Measurements from ENCODE around the gene PHC3. TPM values are rescaled to one million over a fixed set of nuclear protein-coding genes. Genes with fewer than 3 reads are reported as not detected.

PHC3 gene
- total RNA-seq, 2 donors from 2014 or later: 22.9 to 27.5 TPM

GRCh38 chr3:170047133-170047404, 134.5 kb downstream of the PHC3 start:
- WGBS, 2 experiments (ENCODE audit: insufficient coverage in 1 of 2, insufficient read length in 1 of 2): 93 to 100% methylated on average over 1 to 3 of the region's 3 CpGs
- Histone ChIP-seq H3K4me1 (ENCODE audit: control insufficient read depth, insufficient read depth, low read length) (no peaks in the 10 kb centered on the region), H3K27me3 (ENCODE audit: control insufficient read depth, insufficient read depth, low read length, poor library complexity, severe bottlenecking) (no peaks in the 10 kb centered on the region), H3K9ac (ENCODE audit: extremely low read depth, low read length, poor library complexity, severe bottlenecking) (no peak overlapping the region), H3K4me3 (ENCODE audit: low read length) (no peak overlapping the region), H3K36me3 (ENCODE audit: control insufficient read depth, insufficient read depth, low read length) (no peaks in the 10 kb centered on the region), H3K9me3 (ENCODE audit: control insufficient read depth, low read length) (no peaks in the 10 kb centered on the region), H3K27ac (ENCODE audit: low read depth, low read length) (no peak overlapping the region)
- Mint-ChIP-seq H3K4me3 (no peak overlapping the region), H3K9me3 (no peaks in the 10 kb centered on the region), H3K27me3 (ENCODE audit: insufficient read depth) (no peaks in the 10 kb centered on the region), H3K27ac (no peak overlapping the region), H3K36me3 (ENCODE audit: low read depth) (peaks cover 1% of the 10 kb centered on the region), H3K4me1 (peaks cover 17% of the 10 kb centered on the region)
- TF ChIP-seq CTCF (conservative IDR thresholded peaks at IDR 0.05): no peak
- no peak for DNase-seq

GRCh38 chr3:170046269-170047132, 135.0 kb downstream of the PHC3 start:
- Histone ChIP-seq H3K9ac (ENCODE audit: extremely low read depth, low read length, poor library complexity, severe bottlenecking) (no peak overlapping the region), H3K4me3 (ENCODE audit: low read length) (no peak overlapping the region), H3K9me3 (ENCODE audit: control insufficient read depth, low read length) (no peaks in the 10 kb centered on the region), H3K36me3 (ENCODE audit: control insufficient read depth, insufficient read depth, low read length) (no peaks in the 10 kb centered on the region), H3K4me1 (ENCODE audit: control insufficient read depth, insufficient read depth, low read length) (no peaks in the 10 kb centered on the region), H3K27ac (ENCODE audit: low read depth, low read length) (no peak overlapping the region), H3K27me3 (ENCODE audit: control insufficient read depth, insufficient read depth, low read length, poor library complexity, severe bottlenecking) (no peaks in the 10 kb centered on the region)
- peaks cover 1% of the 10 kb centered on the region for H3K27me3 Mint-ChIP-seq (ENCODE audit: insufficient read depth)
- WGBS, 2 experiments (ENCODE audit: insufficient coverage in 1 of 2, insufficient read length in 1 of 2): 86 to 100% methylated on average over 1 to 5 of the region's 5 CpGs
- H3K4me3 Mint-ChIP-seq: no peak overlapping the region
- peaks cover 17% of the 10 kb centered on the region for H3K4me1 Mint-ChIP-seq
- TF ChIP-seq CTCF (conservative IDR thresholded peaks at IDR 0.05): no peak
- H3K36me3 Mint-ChIP-seq (ENCODE audit: low read depth): no peaks in the 10 kb centered on the region
- no peak overlapping the region for H3K27ac Mint-ChIP-seq
- no peaks in the 10 kb centered on the region for H3K9me3 Mint-ChIP-seq
- DNase-seq: no peak

GRCh38 chr3:170044795-170045244, 136.7 kb downstream of the PHC3 start:
- H3K27ac Mint-ChIP-seq: no peak overlapping the region
- no peaks in the 10 kb centered on the region for H3K9me3 Mint-ChIP-seq
- peaks cover 7% of the 10 kb centered on the region for H3K27me3 ChIP-seq (ENCODE audit: control insufficient read depth, insufficient read depth, low read length, poor library complexity, severe bottlenecking)
- peaks cover 6% of the 10 kb centered on the region for H3K27me3 Mint-ChIP-seq (ENCODE audit: insufficient read depth)
- no peak overlapping the region for H3K9ac ChIP-seq (ENCODE audit: extremely low read depth, low read length, poor library complexity, severe bottlenecking)
- H3K4me1 ChIP-seq (ENCODE audit: control insufficient read depth, insufficient read depth, low read length): no peaks in the 10 kb centered on the region
- H3K4me3 ChIP-seq (ENCODE audit: low read length): no peak overlapping the region
- no peaks in the 10 kb centered on the region for H3K9me3 ChIP-seq (ENCODE audit: control insufficient read depth, low read length)
- no peaks in the 10 kb centered on the region for H3K36me3 Mint-ChIP-seq (ENCODE audit: low read depth)
- no peak for DNase-seq
- H3K4me3 Mint-ChIP-seq: no peak overlapping the region
- WGBS, 2 experiments (ENCODE audit: insufficient coverage in 1 of 2, insufficient read length in 1 of 2): 95 to 97% methylated on average over 7 to 8 of the region's 8 CpGs
- no peaks in the 10 kb centered on the region for H3K36me3 ChIP-seq (ENCODE audit: control insufficient read depth, insufficient read depth, low read length)
- TF ChIP-seq CTCF (conservative IDR thresholded peaks at IDR 0.05): no peak
- H3K27ac ChIP-seq (ENCODE audit: low read depth, low read length): no peak overlapping the region
- peaks cover 28% of the 10 kb centered on the region for H3K4me1 Mint-ChIP-seq
